Inflammatory macrophage treated with lipopolysaccharide for 1 hour (primary cell): Measurements from ENCODE around the gene ZNF750.

Experiments
- DNase-seq, 2 donors: peaks; one replicate each; pipeline ENCODE4 v3.0.0-alpha.2; 2020 to 2022

ZNF750 gene

DNA sequence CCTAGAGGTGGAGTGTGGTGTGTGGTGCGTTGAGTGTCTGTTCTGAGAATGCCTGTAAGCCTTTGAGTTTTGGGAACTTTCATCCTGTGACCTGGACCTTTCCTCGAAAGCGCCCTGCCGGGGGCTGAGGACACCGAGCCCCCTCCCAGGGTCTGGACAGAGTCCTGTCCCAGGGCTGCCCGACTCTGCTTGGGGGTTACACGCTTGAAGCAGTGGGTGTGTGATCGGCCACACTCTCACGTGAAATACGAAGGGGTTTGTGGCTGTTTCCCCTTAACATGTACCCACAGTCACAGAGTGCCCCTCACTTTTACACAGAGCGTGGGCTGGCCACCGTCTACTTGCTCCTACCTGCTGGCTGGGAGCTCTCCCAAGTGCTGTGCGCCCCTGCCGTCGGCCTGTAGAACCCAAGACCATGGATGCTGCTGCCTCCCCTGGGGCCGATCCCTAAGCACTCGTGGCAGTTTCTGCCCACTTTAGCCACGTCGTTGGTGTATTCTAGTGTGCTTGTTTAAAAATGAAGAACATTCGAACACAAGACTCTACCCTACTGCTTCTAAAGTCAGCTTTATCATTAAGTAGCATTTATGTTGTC, 6.8 kb downstream of the ZNF750 start:
- no peak for DNase-seq

DNA sequence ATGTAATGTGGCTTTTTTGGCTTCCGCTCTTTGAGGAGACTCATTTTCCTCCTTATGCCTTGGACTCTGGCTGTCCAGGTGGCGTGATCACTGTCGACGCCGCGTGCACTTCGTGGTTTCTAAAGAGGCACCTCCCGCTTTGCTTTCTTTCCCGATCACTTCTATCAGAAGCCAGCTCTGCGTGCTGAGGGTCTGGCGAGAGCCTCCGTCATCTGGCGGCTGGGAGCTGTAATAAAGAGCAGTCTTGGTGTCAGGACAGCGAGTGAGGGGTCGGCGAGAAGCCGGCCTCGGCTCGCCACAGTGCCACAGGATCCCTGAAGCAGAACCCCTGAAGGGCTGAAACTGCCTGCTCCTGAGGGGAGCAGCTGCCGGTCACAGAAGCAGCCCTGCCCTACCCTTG, 7.4 kb downstream of the ZNF750 start:
- no peak for DNase-seq

DNA sequence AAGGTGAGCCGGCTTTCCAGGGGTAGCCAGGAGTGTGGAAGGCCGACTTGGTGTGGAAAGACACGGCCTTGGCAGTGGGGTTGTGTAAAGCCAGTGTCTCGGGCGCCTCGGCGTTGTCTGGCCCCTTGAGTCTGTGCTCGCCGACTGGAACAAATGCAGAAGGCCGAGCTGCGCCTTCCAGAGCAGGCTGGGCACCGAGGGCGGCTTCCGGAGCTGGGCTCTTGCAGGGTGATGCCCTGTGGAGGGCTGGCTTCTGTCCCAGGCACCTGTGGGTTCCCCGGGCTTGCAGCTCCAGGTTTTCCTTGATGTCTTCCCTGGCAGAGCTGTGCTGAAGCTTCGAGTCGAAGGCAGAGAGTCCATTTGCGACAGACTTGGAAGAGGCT, 8.0 kb downstream of the ZNF750 start:
- DNase-seq, result no peak

DNA sequence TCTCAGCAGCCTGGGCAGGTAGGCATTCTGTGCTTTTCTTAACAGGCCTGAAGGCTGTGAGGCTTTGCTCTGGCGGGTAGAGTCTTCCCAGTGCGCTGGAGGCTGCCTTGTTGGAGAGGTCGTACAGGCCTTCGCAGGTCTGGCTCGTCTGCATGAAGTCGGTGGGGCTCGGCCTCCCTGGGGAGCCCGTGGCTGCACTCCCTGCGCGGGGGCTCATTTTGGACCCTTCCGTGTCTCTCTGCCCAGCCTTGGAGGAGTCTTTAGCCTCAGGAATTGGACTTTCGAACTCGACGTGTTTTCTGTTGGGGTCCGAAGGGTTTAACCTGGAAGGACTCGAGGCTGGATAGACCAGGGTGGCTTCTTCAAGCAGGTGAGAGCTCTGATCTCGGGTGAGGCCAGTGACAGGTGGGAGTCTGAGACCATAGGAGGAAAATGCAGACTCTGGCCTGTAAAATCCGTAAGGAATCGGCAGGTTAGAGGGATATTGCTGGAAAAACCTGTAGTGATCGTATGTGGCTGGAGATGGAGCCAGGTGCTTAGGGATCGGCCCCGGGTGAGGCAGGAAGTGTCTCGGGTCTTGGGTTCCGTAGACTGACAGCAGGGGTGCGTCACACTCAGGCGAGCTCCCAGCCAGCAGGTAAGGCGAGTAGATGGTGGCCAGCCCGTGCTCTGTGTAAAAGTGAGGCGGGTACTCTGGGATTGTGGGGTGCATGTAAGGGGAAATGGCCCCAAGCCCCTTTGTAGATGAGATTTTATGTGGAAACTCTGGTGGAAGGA, 8.6 kb downstream of the ZNF750 start:
- DNase-seq, result no peak

DNA sequence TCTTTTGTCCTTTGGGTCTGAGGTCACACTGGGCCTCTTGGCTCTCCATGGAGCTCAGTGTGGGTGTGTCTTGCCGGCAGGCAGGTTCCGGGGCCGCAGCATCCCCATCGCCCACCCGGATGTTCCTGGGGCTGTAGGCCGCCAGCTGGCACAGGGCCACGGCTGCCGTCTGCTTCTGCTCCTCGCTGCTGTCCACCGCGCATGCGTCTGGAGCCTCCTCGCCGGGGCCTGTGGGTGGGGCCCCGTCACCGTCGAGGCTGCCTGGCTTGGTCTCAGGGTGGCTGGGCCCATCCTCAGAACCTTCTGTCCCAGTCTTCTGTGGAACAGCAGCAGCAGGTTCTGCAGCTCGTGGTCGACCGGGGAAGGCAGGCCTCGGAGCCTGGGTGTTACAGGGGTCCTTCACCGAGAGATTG, 9.6 kb downstream of the ZNF750 start:
- no peak for DNase-seq

DNA sequence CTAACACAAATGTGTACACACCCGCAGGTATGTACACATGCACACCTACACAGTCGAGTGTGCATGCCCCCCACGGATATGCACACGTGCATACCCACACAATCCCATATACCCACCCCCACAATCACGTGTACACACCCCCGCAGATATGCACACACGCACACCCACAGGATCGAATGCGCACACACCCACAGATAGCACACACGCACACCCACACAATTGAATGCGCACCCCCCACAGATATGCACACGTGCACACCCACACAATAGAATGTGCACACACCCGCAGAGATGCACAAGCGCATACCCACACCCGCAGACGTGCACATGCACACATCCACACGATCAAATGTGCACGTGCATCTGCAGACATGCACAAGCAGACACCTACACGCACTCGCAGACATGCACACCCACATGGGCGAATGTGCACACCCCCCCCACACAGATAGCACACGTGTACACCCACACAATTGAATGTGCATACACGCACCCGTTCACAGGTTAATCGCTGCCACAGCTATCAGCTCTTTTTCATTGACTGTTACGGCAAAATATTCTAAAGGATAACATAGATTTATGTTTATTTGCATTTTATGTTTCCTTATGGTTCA, 10.8 kb downstream of the ZNF750 start:
- no peak for DNase-seq

DNA sequence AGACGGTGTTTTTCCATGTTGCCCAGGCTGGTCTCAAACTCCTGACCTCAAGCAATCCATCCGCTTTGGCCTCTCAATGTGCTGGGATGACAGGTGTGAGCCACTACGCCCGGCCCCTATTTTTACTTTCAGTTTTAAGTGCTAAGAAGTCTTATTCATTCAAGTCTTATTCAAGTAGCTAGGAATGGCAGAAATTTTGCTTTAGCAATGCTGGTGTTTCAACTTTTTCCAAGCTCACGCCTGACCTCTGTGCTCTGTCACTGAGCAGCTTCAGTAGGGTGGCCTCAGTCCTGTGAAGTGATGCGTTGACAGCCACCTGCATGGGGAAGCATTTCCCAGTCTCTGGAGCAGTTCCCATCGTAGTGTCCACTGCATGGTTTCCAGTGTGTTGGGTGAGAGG, 12.9 kb downstream of the ZNF750 start:
- no peak for DNase-seq

DNA sequence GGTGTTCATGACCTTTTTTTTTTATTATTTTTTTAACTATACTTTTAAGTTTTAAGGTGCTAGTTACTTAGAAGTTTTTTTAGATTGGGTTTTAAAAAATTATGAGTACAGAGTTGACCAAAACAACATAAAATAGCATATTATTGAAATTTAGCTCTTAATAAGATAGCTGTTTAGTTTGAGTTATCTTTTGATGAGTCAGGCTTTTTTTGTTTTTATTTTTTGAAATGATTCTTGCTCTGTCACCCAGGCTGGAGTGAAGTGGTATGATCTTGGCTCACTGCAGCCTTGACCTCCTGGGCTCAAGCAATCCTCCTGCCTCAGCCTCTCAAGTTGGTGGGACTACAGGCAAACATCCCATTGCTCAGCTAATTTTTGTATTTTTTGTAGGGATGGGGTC, 13.6 kb downstream of the ZNF750 start:
- no peak for DNase-seq

DNA sequence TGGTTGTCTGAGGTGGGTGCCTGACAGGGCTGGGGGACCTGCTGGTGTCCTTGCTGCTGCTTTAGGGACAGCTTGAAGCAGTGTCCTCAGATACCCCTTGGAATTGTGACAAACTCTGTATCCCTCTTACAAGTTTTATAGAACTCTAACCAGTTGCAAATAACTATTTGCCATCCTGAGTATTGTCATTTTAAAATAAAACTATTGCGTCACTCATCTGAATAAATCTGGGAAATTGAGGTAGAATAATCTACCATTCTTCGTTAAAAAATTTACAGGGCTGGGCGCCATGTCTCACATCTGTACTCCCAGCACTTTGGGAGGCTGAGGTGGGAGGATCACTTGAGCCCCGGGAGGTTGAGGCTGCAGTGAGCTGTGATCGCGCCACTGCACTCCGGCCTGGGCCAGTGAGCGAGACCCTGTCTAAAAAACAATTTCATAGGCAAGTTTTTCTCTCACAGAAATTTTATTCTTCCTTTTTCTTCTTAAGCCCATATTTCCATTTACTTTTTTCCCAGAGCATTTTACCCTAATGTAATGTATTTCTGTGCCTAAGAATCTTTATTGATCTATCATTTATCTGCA, 14.2 kb downstream of the ZNF750 start:
- no peak for DNase-seq

DNA sequence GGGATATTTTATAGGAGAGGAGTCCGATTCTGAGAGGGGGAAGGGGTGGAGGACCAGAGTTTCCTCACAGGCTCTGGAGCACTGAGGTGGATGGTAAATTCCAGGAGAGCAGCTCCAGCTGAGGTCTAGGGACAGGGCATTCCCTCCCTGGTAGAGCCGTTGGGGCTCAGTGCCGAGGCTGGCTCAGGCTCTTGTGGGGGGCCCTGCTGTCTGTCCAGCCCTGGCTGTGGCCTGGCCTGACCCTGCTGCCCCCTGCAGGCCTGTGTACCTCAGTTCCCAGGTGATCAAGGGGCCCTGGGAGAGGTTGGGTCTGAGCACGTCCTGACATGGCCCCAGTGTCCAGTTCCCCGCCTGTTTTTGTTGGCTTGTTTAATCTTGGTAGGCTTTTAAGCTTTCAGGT, 16.8 kb downstream of the ZNF750 start:
- DNase-seq, result no peak

DNA sequence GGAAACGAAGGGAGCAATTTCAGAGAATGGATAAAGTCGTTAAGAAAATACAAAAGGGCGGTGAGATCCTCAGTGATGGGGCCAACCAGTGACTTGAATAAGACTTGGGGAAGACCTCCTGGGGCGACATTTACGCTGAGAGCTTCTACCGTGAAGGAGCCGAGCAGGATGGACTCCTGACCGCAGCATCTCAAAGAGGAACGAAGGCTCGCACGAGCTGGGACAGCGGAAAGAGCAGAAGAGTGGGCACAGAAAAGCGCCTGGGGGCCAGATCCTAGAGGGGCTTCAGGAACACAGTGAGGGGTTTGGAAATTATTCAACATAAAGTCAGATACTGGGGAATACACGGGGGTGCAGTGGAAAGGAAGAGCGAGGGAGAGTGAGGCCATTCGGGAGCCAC, 17.5 kb downstream of the ZNF750 start:
- DNase-seq, result no peak

DNA sequence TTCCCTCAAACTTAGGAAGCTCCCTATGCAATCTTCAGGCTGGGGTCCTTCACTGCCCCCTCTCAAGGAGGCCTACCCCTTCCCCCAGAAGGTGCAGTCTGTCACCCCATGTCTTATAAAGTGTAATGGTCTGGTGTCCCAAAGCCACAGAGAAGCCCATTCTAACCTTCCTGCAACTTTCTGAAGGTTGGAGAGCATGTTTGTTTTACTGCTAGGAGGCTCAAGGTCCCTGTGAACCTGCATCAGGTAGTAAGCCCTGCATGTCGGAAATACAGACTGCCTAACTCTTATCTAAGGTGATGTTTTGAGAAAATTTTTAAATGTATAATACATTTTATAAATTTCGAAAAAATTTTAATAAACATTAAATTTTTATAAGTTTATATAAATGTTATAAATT, 18.3 kb downstream of the ZNF750 start:
- DNase-seq, result no peak

DNA sequence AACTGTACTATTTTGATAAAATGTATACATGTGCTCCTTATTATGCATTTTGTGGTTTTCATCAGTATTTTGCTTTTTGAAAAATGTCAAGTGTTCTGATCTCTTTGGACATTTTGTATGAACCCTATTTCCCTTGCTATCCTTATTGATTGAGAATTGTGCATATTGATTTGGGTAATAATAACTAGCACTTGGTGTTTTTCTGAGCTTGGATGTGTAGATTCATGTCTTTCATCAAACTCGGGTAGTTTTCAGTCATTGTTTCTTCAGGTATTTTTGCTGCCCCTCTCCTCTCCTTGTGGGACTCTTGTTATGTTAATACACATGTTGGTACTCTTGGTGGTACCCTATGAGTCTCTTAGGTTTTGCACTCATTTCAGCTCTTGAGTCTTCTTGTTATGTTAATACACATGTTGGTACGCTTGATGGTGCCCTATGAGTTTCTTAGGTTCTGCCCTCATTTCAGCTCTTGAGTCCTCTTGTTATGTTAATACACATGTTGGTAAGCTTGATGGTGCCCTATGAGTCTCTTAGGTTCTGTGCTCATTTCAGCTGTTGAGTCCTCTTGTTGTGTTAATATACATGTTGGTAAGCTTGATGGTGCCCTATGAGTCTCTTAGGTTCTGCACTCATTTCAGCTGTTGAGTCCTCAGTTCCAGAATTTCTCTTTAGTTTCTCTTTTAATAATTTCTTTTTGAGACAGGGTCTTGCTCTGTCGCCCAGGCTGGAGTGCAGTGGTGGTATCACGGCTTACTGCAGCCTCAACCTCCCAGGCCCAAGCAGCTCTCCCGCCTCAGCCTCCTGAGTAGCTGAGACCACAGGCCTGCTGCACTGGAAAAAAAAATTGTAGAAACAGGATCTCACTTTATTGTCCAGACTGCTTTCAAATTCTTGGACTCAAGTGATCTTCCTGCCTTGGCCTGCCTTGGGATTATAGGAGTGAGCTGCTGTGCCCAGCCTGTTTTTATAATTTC, 19.3 kb downstream of the ZNF750 start:
- DNase-seq, result no peak

DNA sequence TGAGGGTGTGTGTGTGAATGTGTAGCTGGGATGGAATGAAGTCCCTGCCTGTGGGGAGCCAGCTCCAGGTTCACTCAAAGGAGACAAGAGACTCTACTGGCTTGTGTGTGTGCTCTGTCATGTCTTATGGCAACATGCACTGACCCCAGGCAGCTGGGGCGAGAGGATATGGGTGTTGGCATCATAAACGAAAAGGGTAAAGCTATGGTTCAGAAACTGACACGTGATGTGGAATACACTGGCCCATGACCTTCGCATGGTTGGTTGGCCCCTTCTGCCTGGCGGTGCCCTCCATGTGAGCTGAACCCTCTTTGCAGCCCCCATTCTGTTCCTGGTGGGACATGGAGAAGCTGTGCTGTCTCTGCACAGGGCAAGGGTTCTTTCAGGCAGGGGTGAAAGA, 21.9 kb downstream of the ZNF750 start:
- DNase-seq, result no peak

DNA sequence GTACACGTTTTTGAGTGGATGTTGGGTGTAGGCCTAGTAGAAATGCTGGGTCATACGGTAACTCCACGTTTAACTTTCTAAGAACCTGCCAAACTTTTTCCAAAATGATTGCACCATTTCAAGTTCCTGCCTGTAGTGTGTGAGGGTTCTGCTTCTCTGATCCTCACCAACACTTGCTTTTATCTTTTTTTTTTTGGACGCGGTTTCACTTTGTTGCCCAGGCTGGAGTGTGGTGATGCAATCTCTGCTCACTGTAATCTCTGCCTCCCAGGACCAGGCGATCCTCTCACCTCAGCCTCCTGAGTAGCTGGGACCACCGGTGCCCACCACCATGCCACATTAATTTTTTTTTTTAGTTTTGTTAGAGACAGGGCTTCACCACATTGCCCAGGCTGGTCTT, 23.5 kb downstream of the ZNF750 start:
- DNase-seq, result no peak

DNA sequence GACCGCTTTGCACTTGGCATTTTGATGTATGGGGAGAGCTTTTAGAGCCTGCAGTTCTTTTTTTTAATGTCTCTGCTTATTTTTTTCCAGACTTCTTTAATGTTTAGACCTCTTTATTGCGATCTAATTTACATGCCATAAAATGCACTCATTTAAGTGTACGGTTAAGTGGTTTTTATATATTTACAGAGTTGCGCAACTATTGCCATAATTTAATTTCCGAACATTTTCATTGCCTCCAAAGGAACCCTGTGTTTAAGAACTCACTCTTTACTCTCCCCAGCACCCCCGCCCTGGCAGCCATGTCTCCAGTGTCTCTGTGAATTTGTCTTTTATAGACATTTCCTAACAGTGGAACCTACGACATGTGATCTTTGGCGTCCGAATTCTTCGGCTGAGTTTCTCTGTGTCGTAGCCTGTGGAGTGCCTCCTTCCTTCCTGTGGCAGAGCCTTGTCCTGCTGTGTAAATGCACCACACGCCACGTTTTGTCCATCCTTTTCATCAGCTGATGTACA, 24.0 kb downstream of the ZNF750 start:
- DNase-seq, result no peak

DNA sequence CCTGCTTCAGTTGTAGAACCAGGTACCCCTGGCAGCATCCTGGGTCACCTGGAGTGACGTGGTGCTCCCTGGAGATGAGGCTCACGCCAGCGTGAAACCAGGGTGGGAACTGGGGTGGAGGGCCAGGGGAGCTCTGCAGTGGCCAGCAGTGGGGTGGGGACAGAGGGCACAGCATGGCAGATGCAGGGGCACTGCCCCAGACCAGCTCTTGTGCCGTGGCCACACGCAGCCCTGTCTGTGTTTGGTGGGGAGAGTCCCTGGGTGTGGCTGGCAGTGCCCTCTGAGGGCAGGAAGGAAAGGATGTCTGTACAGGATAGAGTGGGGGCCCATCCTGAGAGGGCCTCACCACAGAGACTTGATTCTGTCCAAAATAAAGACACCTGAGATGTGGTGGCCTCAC, 24.5 kb downstream of the ZNF750 start:
- DNase-seq, result no peak

DNA sequence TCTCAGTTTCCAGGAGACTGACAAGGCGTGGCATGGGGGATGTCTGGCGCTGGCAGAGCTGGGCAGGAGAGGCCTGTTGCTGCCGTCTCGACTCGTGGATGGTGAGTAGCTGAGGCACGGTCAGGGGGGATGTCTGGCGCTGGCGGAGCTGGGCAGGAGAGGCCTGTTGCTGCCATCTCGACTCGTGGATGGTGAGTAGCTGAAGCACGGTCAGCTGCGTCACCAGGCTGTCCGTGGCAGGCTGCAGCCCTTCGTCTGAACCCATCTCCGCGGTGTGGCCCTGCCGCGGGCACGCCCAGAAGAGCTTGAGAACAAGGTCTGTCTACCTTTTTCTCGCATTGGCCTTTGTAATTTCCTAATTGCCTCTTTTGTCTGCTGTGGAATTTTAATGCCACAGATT, 25.0 kb downstream of the ZNF750 start:
- DNase-seq, result no peak

DNA sequence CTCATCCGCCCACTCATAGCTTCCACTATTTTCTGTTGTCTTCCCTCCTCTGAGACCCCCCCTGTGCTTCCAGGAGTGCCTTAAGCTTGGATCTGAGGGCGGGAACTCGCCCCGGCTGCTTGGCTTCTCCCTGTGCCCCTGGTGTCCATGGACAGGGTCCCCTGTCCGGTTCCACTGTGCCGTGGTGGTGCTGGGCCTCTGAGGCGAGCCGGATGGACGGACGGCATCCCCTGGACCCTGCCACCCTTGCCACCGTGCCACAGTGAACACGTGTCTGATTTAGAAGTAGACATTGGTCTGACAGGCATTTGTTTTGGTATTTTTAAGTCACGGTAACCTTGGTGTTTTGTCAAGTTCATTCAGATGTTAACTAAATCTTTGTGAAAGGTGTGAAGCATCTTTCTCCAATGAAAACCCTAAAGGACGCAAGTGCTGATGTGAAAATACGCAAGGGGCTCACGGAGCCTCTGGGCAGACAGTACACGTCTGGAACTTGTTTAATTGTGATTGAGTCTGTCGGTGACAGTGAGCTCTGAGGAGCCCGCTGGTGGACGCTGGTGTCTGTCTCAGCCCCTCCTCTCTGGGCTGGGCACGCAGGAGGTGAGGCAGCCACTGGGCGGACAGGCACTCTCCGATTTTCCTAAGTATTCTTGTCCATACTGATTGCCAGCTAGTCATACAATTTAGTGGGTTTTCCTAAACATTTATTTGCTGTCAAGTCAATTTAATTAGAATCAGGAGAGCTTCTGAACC, 26.3 kb downstream of the ZNF750 start:
- no peak for DNase-seq

DNA sequence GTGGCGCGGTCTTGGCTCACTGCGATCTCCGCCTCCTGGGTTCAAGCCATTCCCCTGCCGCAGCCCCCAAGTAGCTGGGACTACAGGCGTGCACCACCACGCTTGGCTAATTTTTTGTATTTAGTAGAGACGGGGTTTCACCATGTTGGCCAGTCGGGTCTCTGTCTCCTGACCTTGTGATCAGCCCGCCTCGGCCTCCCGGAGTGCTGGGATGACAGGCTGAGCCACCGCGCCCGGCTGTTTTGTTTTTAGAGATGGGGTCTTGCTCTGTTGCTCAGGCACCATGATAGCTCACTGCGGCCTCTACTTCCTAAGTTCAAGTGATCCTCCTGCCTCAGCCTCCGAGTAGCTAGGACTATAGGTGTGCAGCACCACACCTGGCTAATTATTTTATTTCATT, 27.2 kb downstream of the ZNF750 start:
- no peak for DNase-seq

DNA sequence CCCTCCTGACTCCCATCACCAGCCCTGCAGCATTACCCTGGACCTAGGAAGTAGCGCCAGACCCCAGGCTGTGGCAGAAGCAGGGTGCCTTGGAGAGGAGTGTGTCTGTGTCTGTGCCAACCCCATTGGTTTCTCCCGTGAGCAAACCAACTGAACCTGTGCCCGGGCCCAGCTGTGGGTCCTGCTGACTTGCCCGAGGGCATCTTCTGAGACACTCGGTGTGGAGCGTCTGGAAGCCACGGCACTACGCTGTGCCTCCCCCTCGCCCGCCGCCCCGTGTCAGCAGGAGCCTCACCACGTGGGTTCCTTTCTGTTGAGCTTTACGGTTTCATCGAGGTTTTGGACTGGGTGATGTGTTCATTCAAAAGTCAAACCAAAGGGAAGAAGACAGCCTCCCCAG, 27.8 kb downstream of the ZNF750 start:
- DNase-seq, result no peak
